Left ventricle myocardium inferior (tissue), 1 donor: ENCODE results near the gene SWAP70. TPM values are rescaled to one million over a fixed set of nuclear protein-coding genes. Genes with fewer than 3 reads are reported as not detected.

Experiments used
- DNase-seq: peaks from one replicate; pipeline ENCODE4 v3.0.0-alpha.2; 2020
- H3K27ac ChIP-seq: fragments of 200-600 bp; replicated peaks from 2 replicates; pipeline ENCODE4 v1.8.0; 2021
- H3K27me3 ChIP-seq: fragments of 200-600 bp; 2 replicates; pipeline ENCODE4 v1.8.0; 2021; ENCODE audit warnings: low read depth
- H3K36me3 ChIP-seq: fragments of 200-600 bp; 2 replicates; pipeline ENCODE4 v1.8.0; 2021
- H3K4me1 ChIP-seq: fragments of 200-600 bp; 2 replicates; pipeline ENCODE4 v1.8.0; 2021
- H3K4me3 ChIP-seq: fragments of 200-600 bp; 2 replicates; pipeline ENCODE4 v1.8.0; 2021; ENCODE audit warnings: mild to moderate bottlenecking, moderate library complexity
- H3K9me3 ChIP-seq: fragments of 200-600 bp; replicated peaks from 2 replicates; pipeline ENCODE4 v1.8.0; 2021
- CTCF ChIP-seq: fragments of 200-600 bp; IDR thresholded peaks from 2 replicates; pipeline ENCODE4 v1.8.0; 2021; ENCODE audit warnings: antibody characterized with exemption, mild to moderate bottlenecking, borderline replicate concordance
- intact Hi-C: fragments of 100-400 bp; cut with micrococcal nuclease; formaldehyde crosslinking; loops from one replicate; pipeline ENCODE4 v1.11.0; 2022
- total RNA-seq: library from RNA; stranded (reverse); fragmentation: NEBNext Ultra II Directional; extraction: Animal tissue kit (Norgen Biotek cat#: 25700); gene quantifications from one replicate; pipeline ENCODE4 v1.2.1, GENCODE V29; 2021
- donor health status: DM: no; HTN: yes; CAD: no; lungs with severe emphysema.

Gene SWAP70
- total RNA-seq, 1 donor from 2014 or later: 20.6 TPM

DNA sequence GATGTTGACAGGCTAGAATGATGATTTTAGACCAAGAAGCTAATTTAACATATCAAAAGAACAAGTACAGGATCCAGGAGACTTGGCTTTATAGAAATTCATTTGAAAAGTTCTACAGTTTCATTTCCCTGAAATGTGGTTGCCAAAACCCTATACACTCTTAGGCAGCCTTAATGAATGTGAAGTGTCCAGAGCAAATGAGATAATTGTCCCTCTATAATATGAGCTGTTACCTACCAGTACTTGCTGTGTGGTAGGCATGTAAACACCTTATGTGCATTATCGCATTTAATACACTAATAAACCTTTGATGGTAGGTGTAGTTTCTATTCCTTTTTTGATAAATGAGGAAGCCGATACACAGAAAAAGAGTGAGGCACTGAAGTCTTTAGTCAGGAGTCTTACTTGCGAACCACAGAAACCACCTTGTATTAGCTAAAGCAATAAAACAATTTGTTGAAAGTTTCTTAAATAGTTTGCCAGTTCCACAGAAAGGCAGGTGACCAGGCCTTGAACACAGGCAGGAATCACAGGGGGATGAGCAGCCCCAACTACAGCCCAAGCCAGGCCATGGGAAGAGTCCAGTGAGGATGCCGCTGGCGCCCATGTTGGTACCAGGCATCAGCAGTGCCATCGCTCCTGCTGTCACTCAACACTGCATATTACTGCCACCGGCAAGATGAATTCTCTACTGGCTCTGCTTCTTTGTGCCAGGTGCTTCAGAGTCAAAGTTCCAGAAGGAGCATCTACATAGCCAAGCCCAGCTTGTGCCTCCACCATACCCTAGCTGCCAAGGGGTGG is 81.7 kb downstream of the SWAP70 start:
- intact Hi-C loops: no loop called here
- Histone ChIP-seq H3K27me3 (no peaks in the 10 kb centered on the region), H3K9me3 (no peaks in the 10 kb centered on the region), H3K4me3 (no peak overlapping the region), H3K27ac (no peak overlapping the region), H3K36me3 (peaks cover 44% of the 10 kb centered on the region), H3K4me1 (peaks cover 14% of the 10 kb centered on the region)
- no peak for TF ChIP-seq CTCF
- no peak for DNase-seq

DNA sequence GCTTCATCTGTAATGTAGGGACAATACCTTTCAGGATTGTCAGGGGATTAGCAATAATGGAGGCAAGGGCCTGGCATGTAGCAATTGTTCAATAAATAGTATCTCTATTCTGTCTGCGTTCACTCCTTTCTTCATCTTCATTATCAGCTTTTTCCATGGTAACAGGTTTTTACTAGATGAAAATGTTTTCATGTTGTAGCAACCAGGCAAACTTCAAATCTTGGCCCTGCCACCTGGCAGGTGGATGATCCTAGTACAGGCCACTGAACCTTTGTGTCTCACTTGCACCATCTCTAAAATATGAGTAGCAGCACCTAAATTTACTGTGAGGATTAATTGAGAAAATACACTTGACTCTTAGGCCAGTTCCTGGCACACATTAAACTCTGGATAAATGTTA is 83.4 kb downstream of the SWAP70 start:
- Histone ChIP-seq H3K36me3 (peaks cover 36% of the 10 kb centered on the region), H3K9me3 (no peaks in the 10 kb centered on the region), H3K27ac (peak overlapping the region; percentile 10), H3K4me3 (no peak overlapping the region), H3K4me1 (peaks cover 27% of the 10 kb centered on the region), H3K27me3 (no peaks in the 10 kb centered on the region)
- DNase-seq: no peak
- intact Hi-C loops: no loop called here
- TF ChIP-seq CTCF: no peak

DNA sequence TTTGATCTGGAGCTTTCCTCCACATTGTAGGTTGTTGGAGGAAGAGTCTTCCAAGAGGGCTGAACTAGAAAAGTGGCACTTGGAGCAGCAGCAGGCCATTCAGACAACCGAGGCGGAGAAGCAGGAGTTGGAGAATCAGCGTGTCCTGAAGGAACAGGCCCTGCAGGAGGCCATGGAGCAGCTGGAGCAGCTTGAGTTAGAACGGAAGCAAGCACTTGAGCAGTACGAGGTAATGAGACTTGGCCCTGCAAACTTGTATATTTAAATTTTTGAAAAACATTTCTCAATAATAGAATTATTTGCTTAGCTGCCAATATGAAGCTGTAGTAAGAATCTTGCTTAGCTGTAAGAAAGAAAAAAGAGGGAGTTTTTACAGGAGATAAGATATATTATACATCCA is 84.0 kb downstream of the SWAP70 start:
- peaks cover 27% of the 10 kb centered on the region for H3K4me1 ChIP-seq
- intact Hi-C loops: no loop called here
- TF ChIP-seq CTCF: no peak
- no peak for DNase-seq
- peak overlapping the region; percentile 10 for H3K27ac ChIP-seq
- H3K9me3 ChIP-seq: no peaks in the 10 kb centered on the region
- no peaks in the 10 kb centered on the region for H3K27me3 ChIP-seq
- peaks cover 31% of the 10 kb centered on the region for H3K36me3 ChIP-seq
- no peak overlapping the region for H3K4me3 ChIP-seq

DNA sequence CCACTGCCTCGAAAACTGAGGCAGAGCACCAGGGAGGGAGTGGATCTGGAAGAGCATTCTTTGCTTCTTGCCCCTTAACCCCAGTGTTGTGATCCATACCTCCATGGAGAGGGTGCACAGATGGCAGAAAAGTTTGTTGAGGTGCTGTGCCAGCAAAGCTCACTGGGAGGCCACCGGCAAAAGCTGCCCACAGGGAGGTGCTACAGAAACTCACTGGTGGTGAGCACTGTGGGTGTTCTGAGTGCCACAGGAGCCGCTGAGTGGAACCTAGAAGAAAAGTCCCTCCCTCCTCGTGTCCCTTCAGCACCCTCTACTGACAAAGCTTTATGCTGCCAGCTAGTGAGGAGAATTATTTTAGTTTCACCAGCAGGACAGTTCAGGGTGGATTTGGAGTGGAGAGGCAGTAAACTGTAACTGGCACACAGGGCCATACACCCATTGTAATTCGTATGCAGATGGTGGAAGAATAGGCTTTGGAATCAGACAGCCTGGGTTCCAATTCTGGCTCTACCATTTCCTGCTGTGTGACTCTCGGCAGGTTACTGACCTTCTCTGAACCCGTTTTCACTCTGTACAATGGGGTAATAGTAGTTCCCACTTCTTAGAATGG is 84.6 kb downstream of the SWAP70 start:
- Histone ChIP-seq H3K4me3 (no peak overlapping the region), H3K4me1 (peaks cover 27% of the 10 kb centered on the region), H3K36me3 (peaks cover 31% of the 10 kb centered on the region), H3K9me3 (no peaks in the 10 kb centered on the region), H3K27me3 (no peaks in the 10 kb centered on the region), H3K27ac (peak overlapping the region; percentile 10)
- peak; percentile 81 for TF ChIP-seq CTCF
- intact Hi-C loops: no loop called here
- no peak for DNase-seq

DNA sequence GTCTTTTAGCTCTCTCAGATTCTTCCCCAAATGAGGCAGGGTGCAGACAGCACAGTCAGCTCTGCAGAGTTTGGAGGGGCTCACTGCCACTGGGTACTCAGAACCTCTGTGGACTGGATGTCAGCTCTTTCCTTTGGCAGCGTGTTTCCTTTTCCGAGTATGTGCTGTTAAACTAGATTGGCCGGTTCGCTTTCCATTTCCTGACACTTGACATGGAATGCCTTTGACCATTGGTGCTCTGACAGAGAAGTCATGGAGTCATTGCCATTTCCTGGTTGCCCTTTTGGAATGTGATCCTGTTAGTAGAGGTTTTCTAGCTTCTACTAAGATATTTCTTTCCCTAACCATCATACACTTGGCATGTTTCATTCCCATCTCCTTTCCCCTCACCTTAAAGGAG is 86.7 kb downstream of the SWAP70 start:
- TF ChIP-seq CTCF: no peak
- H3K4me3 ChIP-seq: no peak overlapping the region
- DNase-seq: no peak
- H3K36me3 ChIP-seq: peaks cover 28% of the 10 kb centered on the region
- intact Hi-C loops: no loop called here
- peak overlapping the region; percentile 13 for H3K27ac ChIP-seq
- no peaks in the 10 kb centered on the region for H3K27me3 ChIP-seq
- H3K4me1 ChIP-seq: peaks cover 48% of the 10 kb centered on the region
- no peaks in the 10 kb centered on the region for H3K9me3 ChIP-seq
